ENCODE measurements around the gene LBH.

Gene LBH

DNA sequence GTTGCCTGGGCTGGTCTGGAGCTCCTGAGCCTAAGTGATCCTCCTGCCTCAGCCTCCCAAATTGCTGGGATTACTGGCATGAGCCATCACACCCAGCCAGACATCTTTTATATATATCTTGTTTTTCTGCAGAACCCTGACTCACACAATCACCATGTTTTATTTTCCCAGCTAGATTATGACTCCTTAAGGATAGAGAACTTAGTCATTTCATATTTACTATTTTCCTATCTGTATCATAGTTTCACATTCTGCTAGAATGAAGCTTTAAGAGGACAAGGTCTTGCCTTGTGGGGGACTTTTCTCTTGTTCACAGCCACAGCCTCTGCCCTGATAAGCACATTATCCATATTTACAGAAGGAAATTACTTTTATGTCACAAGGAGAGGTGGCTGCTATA, 73.9 kb downstream of the LBH start:
- no peak for DNase-seq (ENCODE audit: low spot score)

DNA sequence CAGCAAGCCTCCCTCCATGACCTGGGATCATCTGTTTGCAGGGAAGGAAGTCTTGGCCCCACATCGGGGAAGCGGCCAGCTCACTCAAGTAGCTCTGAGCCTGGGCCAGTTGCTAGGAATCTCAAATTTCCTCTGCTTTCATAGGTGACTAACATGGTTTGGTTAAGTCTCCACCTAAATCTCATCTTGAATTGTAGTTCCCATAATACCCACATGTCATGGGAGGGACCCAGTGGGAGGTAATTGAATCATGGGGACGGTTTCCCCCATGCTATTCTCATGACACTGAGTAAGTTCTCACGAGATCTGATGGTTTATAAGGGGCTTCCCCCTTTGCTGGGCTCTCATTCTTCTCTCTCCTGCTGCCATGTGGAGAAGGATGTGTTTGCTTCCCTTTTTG, 75.2 kb downstream of the LBH start:
- no peak for DNase-seq (ENCODE audit: low spot score)

DNA sequence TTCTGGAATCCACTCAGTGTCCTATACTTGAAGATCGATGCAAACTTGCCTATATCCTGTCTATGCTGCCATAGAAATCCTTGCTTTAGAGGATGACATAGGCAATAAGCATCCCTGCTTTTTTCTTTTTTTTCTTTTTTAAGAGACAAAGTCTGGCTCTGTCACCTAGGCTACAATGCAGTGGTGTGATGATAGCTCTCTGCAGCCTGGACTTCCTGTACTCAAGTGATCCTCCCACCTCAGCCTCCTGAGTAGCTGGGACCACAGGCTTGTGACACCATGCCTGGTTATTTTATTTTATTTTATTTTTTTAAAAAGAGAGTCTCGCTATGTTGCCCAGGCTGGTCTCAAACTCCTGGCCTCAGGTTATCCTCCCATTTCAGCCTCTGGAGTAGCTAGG, 76.9 kb downstream of the LBH start:
- DNase-seq (ENCODE audit: low spot score) = no peak
